Stimulated activated CD8-positive, alpha-beta memory T cell treated with anti-CD3 and anti-CD28 coated beads, Interleukin-15, amount 100 ng/mL, for 48 hours (primary cell): Measurements from ENCODE around the gene PACSIN2.
"Not testable (repeated sequence)": the region's sequence is repeated elsewhere in the genome, so short reads cannot be mapped to it uniquely, and the experiment has no call there.

Experiments
- DNase-seq, 2 donors: peaks; one replicate each; pipeline ENCODE4 v3.0.0-alpha.2; 2020; ENCODE audit warnings: low read depth in 2 of 2

PACSIN2 gene

GRCh38 chr22:43011079-43011478 lies 3.9 kb downstream of the PACSIN2 start:
- DNase-seq, result no peak

GRCh38 chr22:43009444-43009843 lies 5.5 kb downstream of the PACSIN2 start:
- no peak for DNase-seq

GRCh38 chr22:43008921-43009320 lies 6.0 kb downstream of the PACSIN2 start:
- DNase-seq, result no peak

- DNase-seq, result no peak
Measured at GRCh38 chr22:43008509-43008908, 6.4 kb downstream of the PACSIN2 start.

GRCh38 chr22:43007519-43008102 lies 7.3 kb downstream of the PACSIN2 start:
- DNase-seq, result no peak

GRCh38 chr22:43006753-43007152 lies 8.2 kb downstream of the PACSIN2 start:
- no peak for DNase-seq

GRCh38 chr22:43006016-43006505 lies 8.9 kb downstream of the PACSIN2 start:
- no peak for DNase-seq

- no peak for DNase-seq
Measured at GRCh38 chr22:43005106-43005505, 9.8 kb downstream of the PACSIN2 start.

- DNase-seq, result no peak
Measured at GRCh38 chr22:43004362-43005035, 10.4 kb downstream of the PACSIN2 start.

- DNase-seq, result no peak
Measured at GRCh38 chr22:43002202-43002586, 12.8 kb downstream of the PACSIN2 start.

- DNase-seq, result no peak
Measured at GRCh38 chr22:43001271-43002201, 13.4 kb downstream of the PACSIN2 start.

GRCh38 chr22:43000441-43001175 lies 14.3 kb downstream of the PACSIN2 start:
- DNase-seq, result peak; percentile 48 to 49

GRCh38 chr22:42997582-42998090 lies 17.3 kb downstream of the PACSIN2 start:
- DNase-seq, result no peak

GRCh38 chr22:42996646-42997365 lies 18.1 kb downstream of the PACSIN2 start:
- no peak for DNase-seq

- not testable (repeated sequence) for DNase-seq
Measured at GRCh38 chr22:42995654-42996053, 19.3 kb downstream of the PACSIN2 start.

GRCh38 chr22:42994917-42995562 lies 19.9 kb downstream of the PACSIN2 start:
- DNase-seq, result no peak

GRCh38 chr22:42994276-42994916 lies 20.6 kb downstream of the PACSIN2 start:
- DNase-seq, result no peak

- DNase-seq, result no peak
Measured at GRCh38 chr22:42993651-42994275, 21.2 kb downstream of the PACSIN2 start.

GRCh38 chr22:42992886-42993479 lies 22.0 kb downstream of the PACSIN2 start:
- no peak for DNase-seq
